A549 (cell line): Measurements from ENCODE around the gene AKAP8L.

Experiments
- CTCF ChIP-seq: fragments of >200 bp; sonication (Bioruptor Twin); formaldehyde crosslinking; IDR thresholded peaks from 3 replicates; pipeline ENCODE4 v1.5.1; 2016
- EP300 ChIP-seq, 2 experiments: fragments of >200 bp; sonication (Bioruptor Twin); formaldehyde crosslinking; IDR thresholded peaks; 2 replicates in 1 of 2; 3 replicates in 1 of 2; pipeline ENCODE4 v1.6.1; 2016 to 2017
- HES2 ChIP-seq: fragments of >200 bp; sonication (Bioruptor Twin); formaldehyde crosslinking; IDR thresholded peaks from 2 replicates; pipeline ENCODE4 v1.6.1; 2016
- KDM5A ChIP-seq: fragments of 200-600 bp; sonication (generic); IDR thresholded peaks from 2 replicates; pipeline ENCODE4 v1.6.1; 2016; ENCODE audit warnings: antibody characterized with exemption, mild to moderate bottlenecking
- PBX3 ChIP-seq: IDR thresholded peaks from 2 replicates; pipeline ENCODE4 v1.6.1; 2012
- POLR2A ChIP-seq: IDR thresholded peaks from 2 replicates; pipeline ENCODE4 v1.6.1; 2012; ENCODE audit warnings: mild to moderate bottlenecking, low read length
- RAD21 ChIP-seq, 2 experiments: fragments of >200 bp in 1 of 2; sonication (Bioruptor Twin) in 1 of 2; formaldehyde crosslinking in 1 of 2; IDR thresholded peaks in 1 of 2; conservative IDR thresholded peaks in 1 of 2; 2 replicates in 1 of 2; 3 replicates in 1 of 2; pipeline ENCODE4 v1.6.1; 2012 to 2018; ENCODE audit warnings: inconsistent platforms in 1 of 2
- RFX5 ChIP-seq: fragments of 450-650 bp; IDR thresholded peaks from 2 replicates; pipeline ENCODE4 v1.7.1; 2014; ENCODE audit warnings: antibody characterized with exemption, mild to moderate bottlenecking, moderate library complexity
- SMC3 ChIP-seq: fragments of >200 bp; sonication (Bioruptor Twin); formaldehyde crosslinking; IDR thresholded peaks from 3 replicates; pipeline ENCODE4 v1.6.1; 2018; ENCODE audit warnings: inconsistent platforms
- TP53 ChIP-seq: fragments of 250-450 bp; sonication (Bioruptor Pico); IDR thresholded peaks from 2 replicates; pipeline ENCODE4 v1.5.0; 2021; ENCODE audit warnings: mild to moderate bottlenecking, moderate library complexity
- USF2 ChIP-seq: fragments of 450-650 bp; IDR thresholded peaks from 2 replicates; pipeline ENCODE4 v1.6.1; 2014; ENCODE audit warnings: antibody characterized with exemption
- TF ChIP-seq, protein P1 (sequence below): IDR thresholded peaks from 2 replicates; pipeline ENCODE4 v1.6.1; 2012

DNA sequence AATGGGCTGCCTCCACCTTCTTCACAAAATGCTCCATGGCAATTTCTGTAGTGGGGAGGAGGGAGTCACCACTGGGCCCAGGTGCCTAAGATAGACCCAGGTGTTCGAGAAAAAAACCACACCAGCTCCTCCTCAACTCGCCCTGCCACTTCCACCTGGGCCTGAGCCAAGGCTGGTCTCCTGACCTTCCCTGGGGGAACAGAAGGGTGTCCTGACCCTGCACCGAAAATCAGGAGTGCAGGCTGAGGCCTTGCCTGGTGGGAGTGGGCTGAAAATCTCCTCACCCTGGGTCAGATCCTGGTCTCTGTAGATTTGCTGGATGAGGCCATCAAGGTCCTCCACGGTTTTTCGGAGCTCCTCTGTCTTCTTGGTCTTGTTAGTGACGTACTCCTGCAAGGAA, 21.6 kb downstream of the AKAP8L start:
- TF ChIP-seq CTCF (no peak), USF2 (no peak), SMC3 (no peak), POLR2A (no peak), TP53 (CRISPR knock-in tag) (no peak), EP300 (IDR thresholded peaks at IDR 0.05) (no peak), RAD21 (conservative IDR thresholded peaks at IDR 0.05 in 1 of 2, IDR thresholded peaks at IDR 0.05 in 1 of 2) (no peak), PBX3 (no peak), KDM5A (no peak), HES2 (no peak), RFX5 (no peak)
- TF ChIP-seq, protein P1, sequence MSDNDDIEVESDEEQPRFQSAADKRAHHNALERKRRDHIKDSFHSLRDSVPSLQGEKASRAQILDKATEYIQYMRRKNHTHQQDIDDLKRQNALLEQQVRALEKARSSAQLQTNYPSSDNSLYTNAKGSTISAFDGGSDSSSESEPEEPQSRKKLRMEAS: no peak
